HG03457 (cell line): ENCODE measurements around the gene ENTPD8.

Experiments used
- ATAC-seq: cut with Tn5 transposase; IDR thresholded peaks from one replicate; pipeline ENCODE4 v1.9.1; 2021; ENCODE audit warnings: moderate number of reproducible peaks; ENCODE audit not compliant: unreplicated experiment

The ENTPD8 gene, protein sequence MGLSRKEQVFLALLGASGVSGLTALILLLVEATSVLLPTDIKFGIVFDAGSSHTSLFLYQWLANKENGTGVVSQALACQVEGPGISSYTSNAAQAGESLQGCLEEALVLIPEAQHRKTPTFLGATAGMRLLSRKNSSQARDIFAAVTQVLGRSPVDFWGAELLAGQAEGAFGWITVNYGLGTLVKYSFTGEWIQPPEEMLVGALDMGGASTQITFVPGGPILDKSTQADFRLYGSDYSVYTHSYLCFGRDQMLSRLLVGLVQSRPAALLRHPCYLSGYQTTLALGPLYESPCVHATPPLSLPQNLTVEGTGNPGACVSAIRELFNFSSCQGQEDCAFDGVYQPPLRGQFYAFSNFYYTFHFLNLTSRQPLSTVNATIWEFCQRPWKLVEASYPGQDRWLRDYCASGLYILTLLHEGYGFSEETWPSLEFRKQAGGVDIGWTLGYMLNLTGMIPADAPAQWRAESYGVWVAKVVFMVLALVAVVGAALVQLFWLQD

DNA sequence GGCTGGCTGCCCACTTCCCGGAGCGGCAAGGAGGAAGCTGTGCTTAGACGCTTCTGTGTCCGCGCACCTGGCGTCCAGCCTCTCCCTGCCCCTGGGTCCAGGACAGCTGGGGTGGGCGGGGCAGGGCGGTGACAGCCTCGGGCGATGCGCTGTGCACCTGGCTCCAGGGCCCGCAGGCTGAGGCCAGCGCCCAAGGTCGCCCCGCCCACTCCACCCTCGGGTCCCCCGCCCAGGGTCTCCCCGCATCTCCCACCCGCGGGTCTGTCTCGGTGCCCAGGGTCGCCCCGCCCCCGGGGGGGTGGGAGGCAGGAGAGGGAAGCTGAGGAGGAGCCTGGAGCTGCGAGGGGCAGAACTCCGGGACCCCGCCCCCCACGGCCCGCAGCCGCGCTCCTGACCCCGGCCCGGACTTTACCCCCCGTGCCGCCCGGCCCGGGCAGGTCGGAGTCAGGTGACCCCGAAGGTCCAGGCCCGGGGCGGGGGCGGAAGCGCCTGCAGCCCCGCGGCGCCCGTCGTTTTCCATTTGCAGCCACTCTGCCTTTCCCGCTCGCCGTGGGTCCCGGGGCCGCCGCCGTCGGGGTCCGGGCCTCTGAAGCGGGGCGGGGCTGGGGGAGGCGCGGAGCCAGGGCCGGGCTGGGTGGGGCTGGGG lies at the start of gene ENTPD8:
ENTPD8 (minus strand) TSS at position 69 of the 646 bp plus-strand sequence. CDS start 3,072 bp downstream, outside the sequence.
- ATAC-seq = no peak

DNA sequence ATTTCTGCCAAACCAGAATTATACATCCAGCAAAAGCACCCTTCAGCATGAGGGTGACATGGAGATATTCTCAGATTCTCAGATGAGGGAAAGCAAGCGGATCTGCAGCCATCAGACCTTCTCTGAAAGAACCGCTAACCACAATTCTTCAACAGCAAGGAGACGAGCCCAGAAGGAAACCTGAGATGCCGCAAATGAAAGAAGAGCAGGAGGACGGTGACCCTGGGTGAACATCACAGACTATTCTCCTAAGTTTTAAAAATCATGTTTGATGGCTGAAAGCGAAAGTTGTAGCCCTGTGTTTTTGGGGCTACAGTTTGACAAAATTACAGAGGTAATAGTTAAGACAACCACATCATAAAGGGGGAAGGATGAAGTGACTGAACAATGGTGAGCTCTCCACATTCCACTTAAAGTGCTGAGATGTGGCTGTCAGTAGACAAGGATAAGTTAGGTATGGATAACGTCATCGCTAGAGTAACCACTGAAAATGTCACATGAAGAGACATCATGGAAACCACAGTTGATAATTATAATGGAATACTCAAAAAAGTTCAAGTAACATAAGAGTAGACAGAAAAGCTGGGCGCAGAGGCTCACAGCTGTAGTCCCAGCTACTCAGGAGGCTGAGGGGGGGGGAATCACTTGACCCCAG lies 49.5 kb upstream of the ENTPD8 start:
- no peak for ATAC-seq

DNA sequence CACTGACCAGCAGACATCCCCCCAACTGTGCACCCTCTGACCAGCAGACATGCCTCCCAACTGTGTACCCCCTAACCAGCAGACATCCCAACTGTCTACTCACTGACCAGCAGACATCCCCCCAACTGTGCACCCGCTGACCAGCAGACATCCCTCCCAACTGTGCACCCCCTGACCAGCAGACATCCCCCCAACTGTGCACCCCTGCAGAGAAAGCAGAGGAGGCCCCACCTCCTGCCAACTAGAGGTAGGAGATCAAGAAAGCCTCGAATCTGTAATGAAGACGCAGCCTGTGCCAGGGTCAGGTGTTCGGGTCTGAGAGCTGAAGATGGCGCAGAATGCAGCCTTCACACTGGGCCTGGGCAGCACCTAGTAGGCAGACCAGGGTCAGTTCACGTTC lies 47.7 kb upstream of the ENTPD8 start:
- no peak for ATAC-seq

DNA sequence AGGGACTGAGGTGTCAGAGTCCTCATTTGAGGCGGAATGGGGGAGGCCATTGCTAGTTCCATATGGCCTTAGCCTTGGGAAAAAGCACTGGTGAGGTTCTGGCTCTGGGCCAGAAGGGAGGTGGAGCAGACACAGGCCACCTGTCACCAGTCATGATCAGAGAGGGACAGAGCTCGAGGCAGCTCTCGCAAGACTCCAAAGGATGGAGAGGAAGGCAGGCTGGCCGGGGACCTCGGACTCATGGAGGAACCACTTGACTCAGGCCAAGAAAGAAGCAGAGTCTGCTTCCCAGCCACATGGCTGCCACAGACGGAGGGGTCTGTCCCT lies 47.1 kb upstream of the ENTPD8 start:
- ATAC-seq = no peak

DNA sequence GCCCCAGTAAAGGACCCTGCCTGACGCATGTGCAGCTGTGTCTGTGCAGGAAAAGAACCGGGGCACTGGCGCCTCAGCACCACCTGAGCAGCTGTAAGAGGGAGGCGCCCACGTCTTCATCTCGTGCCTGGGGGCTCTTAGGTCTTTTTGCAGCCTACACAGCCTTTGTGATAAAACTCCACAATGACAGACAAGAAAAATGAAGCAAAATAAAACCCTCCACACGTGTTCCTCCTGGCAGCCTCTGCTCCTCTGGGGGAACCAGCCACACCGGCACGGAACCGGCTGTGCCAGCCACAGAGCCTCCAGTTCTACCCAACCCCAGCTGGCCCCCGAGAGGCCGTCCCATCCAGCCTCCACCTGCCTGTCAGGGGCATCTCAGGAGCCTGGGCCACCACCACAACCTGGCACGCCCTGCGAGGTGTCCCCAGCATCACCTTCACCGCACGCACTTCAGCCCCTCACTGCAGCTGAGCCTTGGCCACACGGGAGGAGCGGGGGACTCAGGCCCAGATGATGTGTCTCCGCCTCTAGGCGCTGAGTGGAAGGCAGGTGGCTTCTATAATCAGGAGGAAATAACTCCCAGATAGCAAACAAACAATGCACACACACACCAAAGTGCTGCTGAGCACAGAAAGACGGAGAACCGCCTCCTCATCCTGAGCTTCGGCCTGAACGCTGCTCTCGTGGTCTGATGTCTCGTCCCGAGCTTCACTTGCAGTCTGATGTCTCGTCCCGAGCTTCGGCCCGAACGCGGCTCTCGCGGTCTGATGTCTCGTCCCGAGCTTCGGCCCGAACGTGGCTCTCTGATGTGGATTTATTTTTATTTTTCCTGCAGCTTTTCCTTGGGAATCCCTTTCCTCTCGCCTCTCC lies 46.5 kb upstream of the ENTPD8 start:
- ATAC-seq = no peak

DNA sequence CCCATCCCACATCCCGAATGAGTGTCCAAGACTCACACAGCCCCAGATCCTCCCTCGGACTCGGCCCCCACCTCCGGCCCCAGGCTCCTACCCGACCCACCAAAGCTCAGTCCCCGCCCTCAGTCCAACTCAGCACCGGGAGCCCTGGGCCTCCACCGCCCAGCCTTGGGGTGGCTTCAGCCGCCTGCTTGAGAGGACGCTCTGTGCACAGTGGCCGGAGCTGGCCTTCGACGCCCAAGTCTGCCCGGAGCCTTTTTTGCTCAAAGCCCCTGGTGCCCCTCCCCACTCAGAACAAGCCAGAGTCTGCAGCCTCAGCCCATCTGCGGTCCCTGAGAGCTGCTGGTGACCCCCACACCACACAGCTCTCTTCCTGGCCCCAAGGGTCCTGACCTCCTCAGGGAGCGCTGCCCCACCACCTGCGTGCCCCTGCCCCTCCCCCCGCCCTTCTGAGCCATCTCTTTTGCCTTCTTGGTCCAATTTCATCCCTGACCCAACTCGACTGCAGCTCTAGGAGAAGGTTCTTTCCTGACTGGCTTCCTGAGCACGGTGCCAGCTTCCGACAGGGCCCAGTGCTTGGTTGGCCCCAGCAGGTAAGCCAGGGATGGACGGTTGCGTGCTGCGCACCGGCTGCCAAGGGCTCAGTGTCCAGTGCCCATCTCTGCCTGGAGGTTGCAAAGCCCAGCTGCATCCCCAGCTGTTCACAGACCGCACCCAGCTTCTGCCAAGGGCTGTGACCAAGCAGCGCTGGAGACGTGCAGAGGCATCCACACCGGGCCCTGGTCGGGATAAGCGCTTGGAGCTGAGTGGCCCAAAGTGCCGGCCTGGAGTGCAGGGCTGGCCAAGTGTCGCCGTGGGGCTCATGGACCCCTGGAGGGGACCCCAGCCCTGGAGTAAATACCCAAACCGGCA lies 45.6 kb upstream of the ENTPD8 start:
- no peak for ATAC-seq

DNA sequence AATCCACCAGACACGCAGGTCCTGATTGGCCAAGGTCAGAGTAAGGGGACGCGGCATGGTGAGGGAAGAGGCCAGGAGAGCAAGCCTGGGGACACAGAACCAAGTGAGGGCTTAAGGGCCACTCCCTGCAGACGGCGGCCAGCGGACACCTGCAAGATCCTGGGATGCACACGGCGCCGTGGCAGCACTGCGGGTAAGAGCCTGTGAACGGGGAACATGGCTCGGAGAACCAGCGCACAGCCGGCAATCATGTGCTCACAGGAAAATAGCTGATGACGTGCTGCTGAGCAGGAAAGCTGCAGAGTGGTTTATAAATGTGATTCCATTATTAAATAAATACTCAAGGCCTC lies 45.0 kb upstream of the ENTPD8 start:
- no peak for ATAC-seq

DNA sequence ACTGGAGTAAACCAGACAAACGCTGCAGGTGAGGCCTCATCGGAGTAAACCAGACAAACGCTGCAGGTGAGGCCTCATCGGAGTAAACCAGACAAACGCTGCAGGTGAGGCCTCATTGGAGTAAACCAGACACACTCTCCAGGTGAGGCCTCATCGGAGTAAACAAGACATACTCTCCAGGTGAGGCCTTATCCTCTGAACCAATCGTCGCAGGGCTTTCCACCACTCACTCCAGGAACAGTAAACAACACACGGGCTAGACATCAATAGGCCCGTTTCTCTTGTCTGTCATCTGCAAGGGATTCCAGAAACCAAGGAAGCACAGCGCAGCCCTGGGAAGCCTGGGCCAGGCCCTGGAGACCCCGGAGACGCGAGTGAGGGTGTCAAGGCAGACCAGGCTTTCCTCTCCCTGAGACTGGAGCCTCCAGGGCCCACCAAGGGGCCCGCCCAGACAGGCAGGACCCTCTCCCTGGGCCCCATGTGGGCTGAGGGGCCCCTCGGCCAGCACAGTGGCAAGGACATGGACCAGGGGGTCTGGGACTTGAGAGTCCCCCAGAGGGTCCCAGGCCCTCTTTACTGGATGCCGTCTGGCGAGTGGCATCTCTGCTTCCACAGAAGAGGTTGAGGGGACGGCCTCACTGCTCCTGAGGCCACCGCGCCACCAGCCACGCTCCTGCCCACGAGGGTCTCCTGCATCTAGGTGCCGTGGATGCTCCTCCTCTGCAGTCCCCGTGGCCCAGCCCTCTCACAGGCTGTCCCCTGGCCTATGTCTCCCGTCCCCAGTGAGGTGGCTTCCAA lies 44.4 kb upstream of the ENTPD8 start:
- no peak for ATAC-seq

DNA sequence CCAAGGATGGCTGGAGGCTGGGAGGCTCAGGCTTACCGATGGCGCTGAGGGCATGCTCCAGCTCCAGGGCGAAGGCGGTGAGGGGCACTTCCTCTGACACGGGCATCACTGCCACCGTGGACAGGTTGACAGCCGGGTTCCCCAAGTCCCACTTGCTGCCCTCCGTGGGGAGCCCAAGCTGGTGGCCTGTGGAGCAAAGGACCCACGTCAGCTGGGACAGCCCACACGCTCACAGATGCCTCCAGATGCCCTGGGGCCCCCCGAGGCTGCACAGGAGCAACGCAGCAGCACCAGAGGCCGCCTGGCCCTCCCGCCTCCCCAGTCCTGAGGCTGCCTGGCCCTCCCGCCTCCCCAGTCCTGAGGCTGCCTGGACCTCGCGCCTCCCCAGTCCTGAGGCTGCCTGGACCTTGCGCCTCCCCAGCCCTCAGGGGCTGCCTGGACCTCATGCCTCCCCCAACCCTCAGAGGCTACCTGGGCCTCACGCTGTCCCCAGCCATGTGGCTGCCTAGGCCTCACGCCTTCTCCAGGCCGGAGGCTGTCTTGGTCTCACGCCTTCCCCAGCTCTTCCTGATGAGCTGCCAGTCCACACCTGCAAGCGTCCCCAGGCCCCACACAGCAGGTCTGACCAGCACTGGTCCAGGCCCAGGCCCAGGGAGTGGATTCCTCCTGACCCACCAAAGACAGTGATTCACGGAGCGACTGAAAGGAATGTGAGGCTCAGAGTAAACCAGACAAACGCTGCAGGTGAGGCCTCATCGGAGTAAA lies 43.6 kb upstream of the ENTPD8 start:
- no peak for ATAC-seq

DNA sequence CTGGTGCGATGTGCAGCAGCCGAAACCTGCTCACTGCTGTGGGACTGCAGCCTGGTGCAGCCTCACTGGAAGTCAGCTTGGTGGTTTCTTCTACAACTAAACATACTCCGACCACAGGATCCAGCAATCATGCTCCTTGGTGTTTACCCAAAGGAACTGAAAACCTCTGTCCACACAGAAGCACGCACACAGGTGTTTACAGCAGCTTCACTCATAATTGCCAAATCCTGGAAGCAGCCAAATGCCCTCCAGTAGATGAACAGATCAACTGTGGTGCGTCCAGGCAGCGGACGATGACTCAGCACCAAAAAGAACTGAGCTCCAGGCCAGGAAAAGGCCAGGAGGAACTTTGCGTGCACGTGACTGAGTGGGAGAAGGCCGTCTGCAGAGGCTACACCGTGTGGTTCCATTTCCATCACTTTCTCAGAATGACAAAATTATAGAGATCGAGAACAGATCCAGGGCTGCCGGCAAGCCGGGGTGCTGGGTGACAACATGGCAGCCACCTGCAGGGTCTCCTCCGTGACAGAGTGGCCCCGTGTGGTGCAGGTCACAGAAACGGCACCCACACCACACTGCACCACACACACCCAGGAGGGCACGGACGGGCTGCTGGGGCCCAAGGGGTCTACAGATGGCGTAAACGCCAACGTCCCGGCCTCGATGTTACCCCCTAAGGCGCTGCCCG lies 41.1 kb upstream of the ENTPD8 start:
- ATAC-seq = no peak

DNA sequence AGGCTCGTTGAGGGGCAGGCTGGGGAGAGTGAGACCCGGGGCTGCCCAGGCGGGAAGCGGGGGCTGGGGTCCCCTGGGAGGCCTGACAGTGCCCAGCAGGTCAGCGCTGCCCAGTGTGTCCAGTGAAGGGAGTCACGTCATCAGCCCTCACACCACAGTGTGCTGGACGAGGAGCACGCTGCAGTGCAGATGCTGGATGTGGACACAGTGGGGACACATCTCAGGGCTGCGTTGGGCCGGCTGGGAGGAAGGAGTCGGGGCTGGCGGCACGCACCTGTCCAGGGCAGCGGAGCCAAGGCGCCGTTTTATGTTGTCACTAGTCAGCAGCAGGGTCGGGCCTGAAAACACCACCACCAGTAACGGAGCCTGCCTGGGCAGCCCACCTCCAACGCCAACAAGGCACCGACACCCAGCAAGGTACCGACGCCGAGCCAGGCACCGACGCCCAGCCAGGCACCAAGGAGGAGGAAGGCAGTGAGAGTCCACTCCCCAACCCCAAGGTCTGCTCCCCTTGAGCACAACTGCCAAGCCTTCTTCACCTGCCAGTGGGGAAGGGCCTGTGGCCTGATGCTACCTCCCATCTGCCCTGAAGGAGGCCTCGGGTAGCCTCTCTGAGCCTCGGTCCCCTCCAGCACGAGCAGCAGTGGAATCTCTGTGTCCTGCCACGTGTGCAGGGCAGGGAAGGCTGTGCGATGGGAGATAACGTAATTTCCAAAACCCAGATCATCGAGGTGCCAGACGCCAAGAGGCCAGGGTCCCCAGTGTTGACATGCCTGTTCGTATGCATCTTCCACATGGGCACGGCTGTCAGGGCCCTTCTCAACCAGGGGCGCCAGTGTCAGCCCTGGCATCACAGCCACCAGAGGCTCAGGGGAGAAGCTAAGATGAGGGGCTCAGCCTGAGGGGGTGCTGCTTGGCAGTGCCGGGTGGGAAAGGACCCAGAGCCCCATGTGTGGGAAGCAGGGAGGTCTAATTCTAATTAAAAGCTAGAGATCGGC lies 39.8 kb upstream of the ENTPD8 start:
- no peak for ATAC-seq

DNA sequence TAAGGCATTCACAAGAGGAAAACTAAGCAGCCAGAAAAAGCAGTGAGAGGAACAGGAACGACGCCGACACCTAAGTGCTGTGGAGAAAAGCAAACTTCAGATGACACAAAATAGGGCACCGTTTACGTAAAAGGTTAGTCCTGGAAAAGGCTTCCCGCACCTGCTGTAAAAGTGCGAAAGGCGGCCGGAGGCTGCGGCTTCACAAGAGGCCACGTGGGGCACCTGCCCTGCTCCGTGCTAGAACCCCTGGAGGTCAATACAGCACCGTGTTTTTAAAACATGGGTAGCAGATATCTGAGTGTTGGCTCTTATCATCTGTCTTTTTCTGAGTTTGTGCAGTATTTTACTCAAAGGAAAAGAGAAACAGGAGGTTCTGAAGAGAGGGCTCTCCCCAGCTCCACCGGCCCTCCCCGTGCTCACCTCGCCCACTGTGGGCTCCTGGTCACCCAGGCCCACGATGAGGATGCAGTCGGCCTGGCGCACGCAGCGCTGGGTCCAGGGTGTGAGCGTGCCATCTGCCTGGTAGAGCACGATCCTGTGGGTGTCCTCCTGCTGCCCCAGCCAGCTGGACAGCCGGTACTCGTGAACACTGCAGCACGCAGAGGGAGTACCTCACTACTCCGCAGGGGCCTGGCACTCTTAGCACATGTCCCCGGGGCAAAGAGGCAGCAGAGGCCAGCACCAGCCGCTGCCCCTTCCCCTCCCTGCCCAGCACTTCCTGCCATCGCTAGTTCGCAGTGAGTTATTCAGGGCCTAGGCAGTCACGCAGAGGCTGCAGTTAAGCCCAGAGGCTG lies 38.9 kb upstream of the ENTPD8 start:
- no peak for ATAC-seq

DNA sequence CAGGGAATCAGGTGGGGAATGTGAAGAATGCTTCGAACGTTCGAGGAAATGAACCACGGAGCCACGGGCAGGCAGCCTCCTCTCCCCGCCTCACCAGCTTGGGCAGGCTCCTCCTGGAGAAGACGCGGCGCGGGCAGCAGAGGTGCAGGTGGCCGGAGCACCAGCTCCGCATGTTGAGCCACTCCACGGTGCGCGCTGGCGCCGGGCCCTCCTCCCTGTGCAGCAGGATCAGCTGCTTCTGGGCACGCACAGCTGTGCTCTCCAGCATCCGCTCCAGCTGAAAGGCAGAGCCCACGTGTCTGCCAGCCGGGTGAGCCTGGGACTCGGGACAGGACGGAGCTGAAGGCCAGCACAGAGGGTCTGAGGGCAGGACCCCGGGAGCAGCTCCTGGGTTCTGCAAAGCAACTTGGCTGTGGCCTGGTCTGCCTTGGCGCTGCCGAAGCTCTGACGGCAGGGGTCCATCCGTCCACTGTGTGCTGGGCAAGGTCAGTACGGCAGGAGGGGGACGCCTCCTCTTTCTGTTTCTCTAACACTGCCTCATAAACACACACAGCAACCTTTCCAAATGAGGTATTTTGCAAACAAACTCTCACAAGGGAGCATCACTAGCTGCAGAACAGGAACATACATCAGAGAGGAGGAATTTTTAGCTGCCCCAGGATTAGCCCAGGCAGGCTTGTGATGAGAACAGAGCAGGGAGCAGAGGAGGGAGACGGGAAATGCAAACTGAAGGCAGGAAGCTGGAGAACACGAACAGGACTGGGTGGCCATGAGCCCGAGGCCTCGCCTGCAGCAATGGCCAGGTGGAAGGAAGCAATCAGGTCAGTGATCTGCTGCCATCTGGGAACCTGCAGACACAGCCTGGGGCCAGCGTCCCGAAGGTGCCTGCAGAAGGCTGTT lies 38.1 kb upstream of the ENTPD8 start:
- ATAC-seq = no peak

DNA sequence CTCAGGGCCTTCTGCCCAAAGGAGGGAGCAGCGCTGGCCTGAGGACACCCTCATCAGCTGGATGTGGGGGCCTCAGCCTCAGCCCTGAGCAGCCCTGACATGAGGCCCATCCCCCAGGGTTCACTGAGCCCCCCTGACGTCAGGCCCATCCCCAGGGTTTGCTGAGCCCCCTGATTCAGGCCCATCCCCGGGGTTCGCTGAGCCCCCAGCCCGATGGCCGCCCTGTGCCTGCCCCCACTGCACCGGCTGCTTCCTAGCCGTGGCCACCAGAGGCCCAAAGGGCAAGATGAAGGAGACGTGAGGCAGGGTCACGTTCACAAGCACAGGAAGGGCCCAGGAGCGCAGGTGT lies 37.4 kb upstream of the ENTPD8 start:
- ATAC-seq = no peak
